AG04450 (cell line): ENCODE data around the gene GRM4. TPM values are rescaled to one million over a fixed set of nuclear protein-coding genes. Genes with fewer than 3 reads are reported as not detected.

Experiments used
- CTCF ChIA-PET: fragments of 300-600, 350-600 bp; formaldehyde crosslinking; extraction: SDS; loops from one replicate; lab custom pipeline; 2022; ENCODE audit warnings: antibody characterized with exemption, inconsistent platforms; lab: Charles Lee
- POLR2A ChIA-PET: fragments of 350-600 bp; formaldehyde crosslinking; extraction: SDS; loops from one replicate; lab custom pipeline; 2021; ENCODE audit warnings: antibody characterized with exemption, inconsistent platforms; lab: Yijun Ruan, JAX
- DNase-seq: peaks from one replicate; pipeline ENCODE4 v3.0.0-alpha.2; 2011; ENCODE audit warnings: low read depth, low spot score
- H3K27ac ChIP-seq: one replicate; pipeline ENCODE4 v1.5.1; 2012; ENCODE audit warnings: low read depth, low read length, control low read depth
- H3K27me3 ChIP-seq: one replicate; pipeline ENCODE4 v1.6.0; 2012; ENCODE audit warnings: low read length; ENCODE audit not compliant: control insufficient read depth, insufficient read depth
- H3K4me3 ChIP-seq: 2 replicates; pipeline ENCODE4 v1.5.1; 2011; ENCODE audit warnings: mild to moderate bottlenecking, low read depth, low read length, control low read depth
- H3K9me3 ChIP-seq: 2 replicates; pipeline ENCODE4 v1.5.1; 2012; ENCODE audit warnings: low read length; ENCODE audit not compliant: control insufficient read depth, insufficient read depth
- CTCF ChIP-seq: IDR thresholded peaks from 2 replicates; pipeline ENCODE4 v1.5.1; 2011; ENCODE audit warnings: low read depth, low read length, control low read depth, inconsistent platforms
- polyA plus RNA-seq: library from polyadenylated mRNA; depleted of rRNA; stranded (reverse); fragments of >200 nt; gene quantifications from 2 replicates; pipeline ENCODE4 v1.2.3, GENCODE V29; 2011

Gene GRM4
- polyA plus RNA-seq, 1 experiment: not detected

- TF ChIP-seq CTCF: no peak
- CTCF ChIA-PET: interaction anchor here (1.0 kb wide), 1 partner anchor 12 kb away, joined by 3 read pairs; no protein-coding TSS in a partner anchor
- no peak for DNase-seq
- peaks cover 53% of the 10 kb centered on the region for H3K27me3 ChIP-seq
- H3K4me3 ChIP-seq: no peak overlapping the region
- H3K9me3 ChIP-seq: peaks cover 5% of the 10 kb centered on the region
- POLR2A ChIA-PET: no interaction called here
- no peak overlapping the region for H3K27ac ChIP-seq
Measured at GRCh38 chr6:34066772-34067770, 78.8 kb downstream of the GRM4 start.

GRCh38 chr6:34066218-34066571 lies 79.7 kb downstream of the GRM4 start:
- no peak for TF ChIP-seq CTCF
- CTCF ChIA-PET: no interaction called here

GRCh38 chr6:34065466-34066217 lies 80.2 kb downstream of the GRM4 start:
- ChIA-PET CTCF (no interaction called here), POLR2A (no interaction called here)
- Histone ChIP-seq H3K9me3 (no peaks in the 10 kb centered on the region), H3K4me3 (no peak overlapping the region), H3K27ac (no peak overlapping the region), H3K27me3 (peaks cover 53% of the 10 kb centered on the region)
- DNase-seq: no peak
- no peak for TF ChIP-seq CTCF

More at GRCh38 chr6:34066218-34066571, 79.7 kb downstream of the GRM4 start:
- H3K9me3 ChIP-seq: no peaks in the 10 kb centered on the region; the same call in 1 of the 2 replicates
- H3K27me3 ChIP-seq: peaks cover 53% of the 10 kb centered on the region
- POLR2A ChIA-PET: no interaction called here
- no peak overlapping the region for H3K4me3 ChIP-seq
- no peak for DNase-seq
- H3K27ac ChIP-seq: no peak overlapping the region

GRCh38 chr6:34064675-34065074 lies 81.2 kb downstream of the GRM4 start:
- TF ChIP-seq CTCF: no peak
- ChIA-PET CTCF (interaction anchor here (1.7 kb wide), 1 partner anchor 9 kb away, joined by 12 read pairs; no protein-coding TSS in a partner anchor), POLR2A (no interaction called here)
- Histone ChIP-seq H3K27ac (no peak overlapping the region), H3K9me3 (no peaks in the 10 kb centered on the region), H3K27me3 (peaks cover 61% of the 10 kb centered on the region), H3K4me3 (no peak overlapping the region)
- no peak for DNase-seq
